ENCODE measurements around the gene PTPRD. TPM values are rescaled to one million over a fixed set of nuclear protein-coding genes. Genes with fewer than 3 reads are reported as not detected.

Gene PTPRD
- total RNA-seq, 1 experiment from 2014 or later, result not detected

GRCh38 chr9:9783711-9784110 lies 829.1 kb downstream of the PTPRD start:
- Histone ChIP-seq H3K27ac (ENCODE audit: low read length) (no peak overlapping the region), H3K4me3 (ENCODE audit: low read depth in 2 of 2, low read length in 2 of 2) (no peak overlapping the region), H3K4me1 (ENCODE audit: control insufficient read depth, insufficient read depth, low read length) (no peaks in the 10 kb centered on the region), H3K9me3 (ENCODE audit: control insufficient read depth, insufficient read depth, low read depth, low read length) (no peaks in the 10 kb centered on the region), H3K27me3 (ENCODE audit: control insufficient read depth, insufficient read depth, low read length) (no peaks in the 10 kb centered on the region), H3K36me3 (ENCODE audit: control insufficient read depth, insufficient read depth, low read length) (no peaks in the 10 kb centered on the region)
- intact Hi-C loops (cut with micrococcal nuclease; ENCODE audit: unreplicated experiment), result no loop called here
- CTCF ChIA-PET, result no interaction called here
- no peak for ATAC-seq
- TF ChIP-seq SIN3A (IDR thresholded peaks at IDR 0.05; ENCODE audit: borderline replicate concordance, insufficient read depth, low read depth, low read length) (no peak), POLR2AphosphoS5 (IDR thresholded peaks at IDR 0.05; ENCODE audit: low read depth, low read length) (no peak), REST (IDR thresholded peaks at IDR 0.05; ENCODE audit: insufficient read depth in 1 of 2, low read depth in 2 of 2, low read length in 1 of 2) (no peak), TCF7L2 (IDR thresholded peaks at IDR 0.05; ENCODE audit: low read depth, low read length) (no peak)
- BruUV-seq (replicated peaks), result no TSS peak
- POLR2A ChIA-PET, result no interaction called here
- DNase-seq (ENCODE audit: low read depth, low spot score), result no peak
- in situ Hi-C loops (cut with HindIII; ENCODE audit: low pct_unique_long_range_greater_than_20kb, low sequenced_read_pairs), result no loop called here

- Histone ChIP-seq H3K9me3 (ENCODE audit: control insufficient read depth, insufficient read depth, low read depth, low read length) (no peaks in the 10 kb centered on the region), H3K36me3 (ENCODE audit: control insufficient read depth, insufficient read depth, low read length) (no peaks in the 10 kb centered on the region), H3K27me3 (ENCODE audit: control insufficient read depth, insufficient read depth, low read length) (no peaks in the 10 kb centered on the region), H3K4me1 (ENCODE audit: control insufficient read depth, insufficient read depth, low read length) (no peaks in the 10 kb centered on the region), H3K4me3 (ENCODE audit: low read depth in 2 of 2, low read length in 2 of 2) (no peak overlapping the region), H3K27ac (ENCODE audit: low read length) (no peak overlapping the region)
- CTCF ChIA-PET, result no interaction called here
- ATAC-seq, result no peak
- DNase-seq (ENCODE audit: low read depth, low spot score), result no peak
- no TSS peak for BruUV-seq (replicated peaks)
- in situ Hi-C loops (cut with HindIII; ENCODE audit: low pct_unique_long_range_greater_than_20kb, low sequenced_read_pairs) (no loop called here), intact Hi-C loops (cut with micrococcal nuclease; ENCODE audit: unreplicated experiment) (no loop called here)
- TF ChIP-seq SIN3A (IDR thresholded peaks at IDR 0.05; ENCODE audit: borderline replicate concordance, insufficient read depth, low read depth, low read length) (no peak), CTCF (IDR thresholded peaks at IDR 0.05) (no peak), POLR2AphosphoS5 (IDR thresholded peaks at IDR 0.05; ENCODE audit: low read depth, low read length) (no peak), REST (IDR thresholded peaks at IDR 0.05; ENCODE audit: insufficient read depth in 1 of 2, low read depth in 2 of 2, low read length in 1 of 2) (no peak), TCF7L2 (IDR thresholded peaks at IDR 0.05; ENCODE audit: low read depth, low read length) (no peak)
- POLR2A ChIA-PET, result no interaction called here
Measured at GRCh38 chr9:9783211-9783610, 829.6 kb downstream of the PTPRD start.
